Measurements from ENCODE around the gene CTRL. TPM values are rescaled to one million over a fixed set of nuclear protein-coding genes. Genes with fewer than 3 reads are reported as not detected.
"Not testable (repeated sequence)": the region's sequence is repeated elsewhere in the genome, so short reads cannot be mapped to it uniquely, and the experiment has no call there.

The CTRL gene
- total RNA-seq, 3 donors from 2014 or later: 0.61 to 2.3 (median 0.80) TPM

DNA sequence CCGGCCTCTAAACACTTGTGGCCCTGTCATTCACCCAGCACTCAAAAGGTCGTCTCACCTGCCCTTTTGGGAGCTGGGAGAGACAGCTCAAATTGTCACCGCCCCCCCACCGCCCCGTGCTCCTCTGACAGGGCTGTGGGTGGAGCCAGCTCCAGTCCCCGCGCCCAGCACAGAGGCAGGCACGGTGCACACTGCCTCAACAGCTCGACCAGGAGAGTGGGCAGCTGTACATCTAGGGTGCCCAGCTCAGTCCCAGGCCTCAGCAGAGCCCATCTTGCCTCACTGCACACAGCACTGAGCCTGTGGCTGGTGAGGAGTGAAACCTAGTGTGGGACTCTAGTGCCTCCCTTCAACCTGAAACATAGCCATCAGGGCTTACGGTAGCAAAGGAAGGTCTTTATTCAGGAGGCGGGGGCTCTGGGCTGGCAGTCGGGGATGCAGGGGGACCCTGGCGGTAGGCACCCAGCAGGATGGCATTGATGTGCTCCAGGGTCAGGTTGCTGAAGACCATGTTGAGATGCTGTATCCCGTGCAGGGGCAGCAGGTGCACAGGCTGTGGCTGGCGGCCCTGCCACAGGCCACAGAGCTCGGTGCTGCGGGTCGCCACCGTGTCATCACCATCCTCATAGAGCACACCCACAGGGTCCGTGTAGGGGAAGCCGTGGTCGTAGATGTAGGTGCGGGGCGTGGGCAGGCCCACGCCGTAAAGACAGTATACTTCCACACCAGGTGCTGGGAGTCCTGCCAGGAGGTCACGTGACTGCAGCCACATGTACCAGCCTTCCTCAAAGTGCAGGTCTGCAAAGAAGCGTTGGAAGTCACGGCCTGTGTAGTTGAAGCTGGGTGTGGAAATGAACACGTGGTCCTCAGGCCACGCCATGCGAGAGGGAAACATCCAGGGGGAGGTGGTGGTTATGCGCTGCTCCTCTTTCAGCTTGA is 8.1 kb upstream of the CTRL start:
- peaks cover 21% of the 10 kb centered on the region for H3K4me1 ChIP-seq (ENCODE audit: low read depth)
- intact Hi-C loops (cut with DNase I, micrococcal nuclease): loop anchor here in 1 of 2 donors (10.0 kb wide), 1 partner anchor 55 kb away; the partner anchor contains the start of gene NRN1L
- H3K36me3 ChIP-seq (ENCODE audit: low read depth): no peaks in the 10 kb centered on the region

GRCh38 chr16:67937713-67938112 is 6.1 kb upstream of the CTRL start:
- not testable (repeated sequence) for ATAC-seq; H3K4me3 ChIP-seq; DNase-seq; H3K36me3 ChIP-seq (ENCODE audit: low read depth); H3K9me3 ChIP-seq
- H3K4me1 ChIP-seq (ENCODE audit: low read depth): peaks cover 22% of the 10 kb centered on the region
- intact Hi-C loops (cut with DNase I, micrococcal nuclease): loop anchor here in 1 of 2 donors (10.0 kb wide), 1 partner anchor 53 kb away; the partner anchor contains the start of gene NRN1L

More for the DNA sequence above, 8.1 kb upstream of the CTRL start:
- ATAC-seq (no peak), DNase-seq (peak; percentile 73 to 83 (median 80))
- no peak overlapping the region for H3K4me3 ChIP-seq
- TF ChIP-seq CTCF (IDR thresholded peaks at IDR 0.05): no peak
- H3K9me3 ChIP-seq: no peaks in the 10 kb centered on the region

- Histone ChIP-seq H3K9me3 (no peaks in the 10 kb centered on the region), H3K4me3 (peak overlapping the region; percentile 90), H3K36me3 (ENCODE audit: low read depth) (no peaks in the 10 kb centered on the region), H3K4me1 (ENCODE audit: low read depth) (peaks cover 22% of the 10 kb centered on the region)
- no peak for TF ChIP-seq CTCF (IDR thresholded peaks at IDR 0.05)
- intact Hi-C loops (cut with DNase I, micrococcal nuclease): loop anchor here in 1 of 2 donors (10.0 kb wide), 1 partner anchor 52 kb away; the partner anchor contains the start of gene NRN1L
- ATAC-seq: no peak
- no peak for DNase-seq
Observed at GRCh38 chr16:67936880-67937605, 5.4 kb upstream of the CTRL start.

DNA sequence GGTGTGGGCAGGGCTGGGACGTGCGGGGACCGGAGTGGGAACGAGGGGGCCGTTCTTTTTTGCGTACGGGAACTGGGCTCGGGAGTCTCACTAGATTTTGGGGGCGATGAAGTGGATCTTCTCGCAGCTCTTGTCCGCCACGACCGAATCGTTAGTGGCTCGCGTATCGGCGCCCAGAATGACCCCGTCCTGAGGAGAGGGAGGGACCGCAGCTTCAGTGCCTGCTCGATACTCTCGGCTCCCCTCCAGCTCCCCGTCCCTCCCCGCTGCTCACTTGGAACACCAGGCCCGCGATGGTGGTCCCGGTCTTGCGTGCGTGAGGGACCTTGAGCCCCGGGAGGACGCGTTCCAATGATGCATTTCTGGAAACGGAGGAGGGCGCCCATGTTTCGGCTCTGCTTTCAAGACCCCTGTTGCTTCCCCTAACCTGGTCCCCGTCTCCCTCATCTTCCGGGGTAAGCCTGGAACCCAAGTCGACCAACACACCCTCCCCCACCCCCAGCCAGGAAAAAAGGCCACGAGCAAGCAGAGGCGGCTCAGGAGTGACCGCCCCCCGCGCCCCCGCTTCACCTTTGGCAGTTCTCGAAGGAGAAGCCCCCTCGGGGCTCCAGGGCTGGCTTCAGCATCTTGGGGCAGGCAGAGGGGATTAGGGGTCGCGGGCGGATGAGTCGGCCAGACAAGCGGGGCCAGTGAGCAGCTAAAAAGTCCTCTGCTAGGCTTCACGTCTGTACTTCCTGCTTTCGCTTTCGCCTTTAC is 4.6 kb upstream of the CTRL start, which contains the start of gene PSMB10:
PSMB10 (minus strand) TSS at position 727 of the 756 bp plus-strand sequence; CDS start at position 626, 101 bp downstream.
- H3K36me3 ChIP-seq (ENCODE audit: low read depth): no peaks in the 10 kb centered on the region
- H3K9me3 ChIP-seq: no peaks in the 10 kb centered on the region
- no peak for TF ChIP-seq CTCF (IDR thresholded peaks at IDR 0.05)
- ATAC-seq (peak; percentile 71), DNase-seq (peak; percentile 77 to 88 (median 82))
- H3K4me3 ChIP-seq: peak within 1 kb of the TSS; percentile 90
- peaks cover 22% of the 10 kb centered on the region for H3K4me1 ChIP-seq (ENCODE audit: low read depth)
- intact Hi-C loops (cut with DNase I, micrococcal nuclease): loop anchor here in 1 of 2 donors (10.0 kb wide), 1 partner anchor 52 kb away; the partner anchor contains the start of gene NRN1L

DNA sequence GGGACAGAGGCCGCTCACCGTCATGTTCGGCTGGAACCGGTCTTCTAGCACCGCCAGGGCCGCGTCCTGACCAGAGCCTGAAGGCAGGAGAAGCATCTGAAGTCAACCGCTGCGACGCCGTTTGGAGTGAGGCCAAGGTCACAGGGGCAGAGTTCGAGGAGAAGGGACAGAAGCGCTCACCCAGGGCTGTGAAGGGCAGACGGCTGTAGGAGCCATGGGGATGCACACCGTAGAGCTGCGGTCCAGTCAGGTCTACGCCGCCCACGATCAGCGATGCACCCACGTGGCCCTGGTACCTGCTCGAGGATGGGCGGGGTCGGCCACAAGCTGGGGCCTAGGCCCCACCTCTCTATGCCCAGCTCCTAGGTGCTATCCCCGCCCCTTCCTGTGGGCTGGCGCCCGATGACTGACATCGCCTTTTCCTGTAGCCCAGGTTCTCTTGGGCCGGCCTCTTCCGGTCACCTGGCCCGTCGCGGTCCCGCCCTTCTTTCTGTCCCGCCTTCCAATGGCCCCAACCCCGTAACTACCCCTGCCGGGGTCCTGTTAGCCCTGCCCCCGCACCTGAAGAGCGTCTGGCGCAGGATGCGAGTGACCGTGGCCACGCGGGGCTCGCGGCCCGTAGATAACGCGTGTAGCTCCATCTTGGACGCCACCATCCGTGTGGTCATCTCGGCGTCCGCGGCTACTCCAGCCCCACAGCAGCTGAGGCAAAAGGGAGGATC is 3.9 kb upstream of the CTRL start:
- H3K4me3 ChIP-seq: peak overlapping the region; percentile 90
- DNase-seq: peak; percentile 97 to 99 (median 97)
- no peak for TF ChIP-seq CTCF (IDR thresholded peaks at IDR 0.05)
- intact Hi-C loops (cut with DNase I, micrococcal nuclease): loop anchor here in 1 of 2 donors (10.0 kb wide), 1 partner anchor 51 kb away; the partner anchor contains the start of gene NRN1L
- peak; percentile 94 for ATAC-seq
- H3K4me1 ChIP-seq (ENCODE audit: low read depth): peaks cover 22% of the 10 kb centered on the region
- H3K36me3 ChIP-seq (ENCODE audit: low read depth): no peaks in the 10 kb centered on the region
- H3K9me3 ChIP-seq: no peaks in the 10 kb centered on the region

Data from mucosa of descending colon (tissue), 3 donors.